OCI-M2 (cell line): ENCODE data around the gene MYO1F.
"Not testable (repeated sequence)": the region's sequence is repeated elsewhere in the genome, so short reads cannot be mapped to it uniquely, and the experiment has no call there.

Experiments used
- DNase-seq: peaks from one replicate; lab custom pipeline; 2025; ENCODE audit not compliant: unreplicated experiment; lab: John Stamatoyannopoulos, UW

MYO1F gene

GRCh38 chr19:8577247-8577646 is at the start of gene MYO1F:
Gene MYO1F (minus strand): TSS chr19:8577442. CDS start chr19:8577309, 133 bp downstream.
- no peak for DNase-seq

- DNase-seq, result no peak
Observed at GRCh38 chr19:8626842-8627241, 49.6 kb upstream of the MYO1F start.

- not testable (repeated sequence) for DNase-seq
Observed at GRCh38 chr19:8622886-8623285, 45.6 kb upstream of the MYO1F start.

GRCh38 chr19:8618751-8619150 is 41.5 kb upstream of the MYO1F start:
- DNase-seq, result no peak

GRCh38 chr19:8617984-8618383 is 40.7 kb upstream of the MYO1F start:
- no peak for DNase-seq

- not testable (repeated sequence) for DNase-seq
Observed at GRCh38 chr19:8617325-8617724, 40.1 kb upstream of the MYO1F start.

GRCh38 chr19:8616861-8617260 is 39.6 kb upstream of the MYO1F start:
- DNase-seq, result no peak

- DNase-seq, result peak; percentile 39
Observed at GRCh38 chr19:8615813-8616596, 38.8 kb upstream of the MYO1F start.

GRCh38 chr19:8615024-8615423 is 37.8 kb upstream of the MYO1F start:
- no peak for DNase-seq

- DNase-seq, result no peak
Observed at GRCh38 chr19:8614455-8614854, 37.2 kb upstream of the MYO1F start.

GRCh38 chr19:8612807-8613171 is 35.5 kb upstream of the MYO1F start:
- no peak for DNase-seq

GRCh38 chr19:8611877-8612806 is 34.9 kb upstream of the MYO1F start:
- no peak for DNase-seq

GRCh38 chr19:8611391-8611876 is 34.2 kb upstream of the MYO1F start:
- DNase-seq, result no peak

GRCh38 chr19:8610936-8611300 is 33.7 kb upstream of the MYO1F start:
- no peak for DNase-seq

GRCh38 chr19:8610041-8610935 is 33.0 kb upstream of the MYO1F start, which contains the start of gene ADAMTS10:
Gene ADAMTS10 (minus strand): TSS chr19:8610715. CDS start chr19:8605710, 5,005 bp downstream.
- no peak for DNase-seq

GRCh38 chr19:8609279-8610040 is 32.2 kb upstream of the MYO1F start:
- DNase-seq, result no peak

- DNase-seq, result no peak
Observed at GRCh38 chr19:8608941-8609278, 31.7 kb upstream of the MYO1F start.

- no peak for DNase-seq
Observed at GRCh38 chr19:8607386-8607785, 30.1 kb upstream of the MYO1F start.

GRCh38 chr19:8605514-8605913 is 28.3 kb upstream of the MYO1F start:
- DNase-seq, result no peak

- no peak for DNase-seq
Observed at GRCh38 chr19:8601796-8602195, 24.6 kb upstream of the MYO1F start.
